Neuronal stem cell (in vitro differentiated cells): ENCODE data around the gene PAK5.

Experiments used
- DNase-seq: peaks from one replicate; pipeline ENCODE4 v3.0.0-alpha.2; 2013; ENCODE audit warnings: low spot score
- H2AFZ ChIP-seq: one replicate; pipeline ENCODE4 v1.6.1; 2013; ENCODE audit warnings: mild to moderate bottlenecking, low read length, inconsistent platforms
- H2AK5ac ChIP-seq: 2 replicates; pipeline ENCODE4 v1.6.1; 2013; ENCODE audit warnings: low read depth, mild to moderate bottlenecking, inconsistent platforms, low read length, moderate library complexity, mixed read lengths
- H2BK120ac ChIP-seq: 2 replicates; pipeline ENCODE4 v1.6.1; 2013; ENCODE audit warnings: low read depth, mild to moderate bottlenecking, inconsistent platforms, low read length, moderate library complexity, mixed read lengths
- H2BK12ac ChIP-seq: one replicate; pipeline ENCODE4 v1.6.1; 2013; ENCODE audit warnings: low read length, inconsistent platforms
- H2BK15ac ChIP-seq: 2 replicates; pipeline ENCODE4 v1.6.1; 2013; ENCODE audit warnings: mild to moderate bottlenecking, low read length, inconsistent platforms, mixed read lengths
- H2BK5ac ChIP-seq: one replicate; pipeline ENCODE4 v1.6.1; 2013; ENCODE audit warnings: inconsistent platforms, mild to moderate bottlenecking, low read length, moderate library complexity
- H3K14ac ChIP-seq: one replicate; pipeline ENCODE4 v1.6.1; 2013; ENCODE audit warnings: low read length, inconsistent platforms
- H3K18ac ChIP-seq: 2 replicates; pipeline ENCODE4 v1.6.1; 2013; ENCODE audit warnings: low read length, inconsistent platforms
- H3K23ac ChIP-seq: 2 replicates; pipeline ENCODE4 v1.6.1; 2013; ENCODE audit warnings: low read depth, mild to moderate bottlenecking, mixed read lengths, low read length, inconsistent platforms; ENCODE audit not compliant: poor library complexity
- H3K27ac ChIP-seq: replicated peaks from 3 replicates; pipeline ENCODE4 v1.5.1; 2013; ENCODE audit warnings: low read length, inconsistent platforms
- H3K27me3 ChIP-seq, 3 experiments: 2 replicates each; pipeline ENCODE4 v1.6.1; 2013; ENCODE audit warnings: low read length in 3 of 3, mild to moderate bottlenecking in 2 of 3, inconsistent platforms in 1 of 3, low read depth in 1 of 3, mixed read lengths in 1 of 3, moderate library complexity in 1 of 3; ENCODE audit not compliant: control insufficient read depth in 3 of 3, insufficient read depth in 3 of 3
- H3K36me3 ChIP-seq, 2 donors: replicated peaks in 1 of 2; 2 replicates each; pipeline ENCODE4 v1.6.1; 2013; ENCODE audit warnings: low read length in 2 of 2; ENCODE audit not compliant: control insufficient read depth in 2 of 2, insufficient read depth in 2 of 2
- H3K4ac ChIP-seq: 2 replicates; pipeline ENCODE4 v1.6.1; 2013; ENCODE audit warnings: inconsistent platforms, mild to moderate bottlenecking, low read length, moderate library complexity
- H3K4me1 ChIP-seq, 2 donors: 1 replicate in 1 of 2; 2 replicates in 1 of 2; pipeline ENCODE4 v1.6.1; 2013; ENCODE audit warnings: low read length in 2 of 2, low read depth in 1 of 2; ENCODE audit not compliant: control insufficient read depth in 2 of 2, insufficient read depth in 1 of 2
- H3K4me2 ChIP-seq: one replicate; pipeline ENCODE4 v1.6.1; 2013; ENCODE audit warnings: mild to moderate bottlenecking, low read length, inconsistent platforms; ENCODE audit not compliant: insufficient read depth, poor library complexity, severe bottlenecking
- H3K4me3 ChIP-seq, 2 donors: 2 replicates each; pipeline ENCODE4 v1.5.1; 2013; ENCODE audit warnings: low read length in 2 of 2, mild to moderate bottlenecking in 2 of 2, inconsistent platforms in 1 of 2, moderate library complexity in 1 of 2
- H3K79me1 ChIP-seq: one replicate; pipeline ENCODE4 v1.6.1; 2013; ENCODE audit warnings: low read depth, mild to moderate bottlenecking, inconsistent platforms, low read length, moderate library complexity
- H3K9ac ChIP-seq: one replicate; pipeline ENCODE4 v1.6.1; 2013; ENCODE audit warnings: mild to moderate bottlenecking, low read depth, low read length, inconsistent platforms; ENCODE audit not compliant: poor library complexity
- H3K9me3 ChIP-seq, 2 donors: replicated peaks in 1 of 2; 2 replicates each; pipeline versions ENCODE3 to v1.6.1; 2013; ENCODE audit warnings: low read length in 2 of 2, mild to moderate bottlenecking in 2 of 2, inconsistent platforms in 1 of 2, low read depth in 1 of 2, mixed read lengths in 1 of 2, moderate library complexity in 1 of 2; ENCODE audit not compliant: control insufficient read depth in 2 of 2, insufficient read depth in 1 of 2
- H4K8ac ChIP-seq: one replicate; pipeline ENCODE4 v1.6.1; 2013; ENCODE audit warnings: low read depth, mild to moderate bottlenecking, inconsistent platforms, low read length, moderate library complexity
- H4K91ac ChIP-seq: one replicate; pipeline ENCODE4 v1.6.1; 2013; ENCODE audit warnings: low read length, low read depth, mild to moderate bottlenecking, inconsistent platforms; ENCODE audit not compliant: poor library complexity
- WGBS, 2 donors: extraction: QIAGEN DNeasy Blood & Tissue Kit; methylation state at CpG; one replicate each; pipeline ENCODE4 v1.1.7; 2013; ENCODE audit warnings: missing lambda C conversion rate in 2 of 2, mixed read lengths in 1 of 2; ENCODE audit not compliant: insufficient read length in 2 of 2, insufficient replicate concordance in 1 of 2; ENCODE audit errors: extremely low coverage in 2 of 2; 5-methylcytosine and 5-hydroxymethylcytosine counted together

The PAK5 gene

GRCh38 chr20:9626357-9626756, 212.5 kb downstream of the PAK5 start:
- Histone ChIP-seq H3K4ac (no peak overlapping the region), H4K91ac (no peak overlapping the region), H2AFZ (no peak overlapping the region), H3K14ac (no peak overlapping the region), H3K18ac (no peak overlapping the region), H3K36me3 (no peaks in the 10 kb centered on the region), H2BK120ac (no peak overlapping the region), H3K9ac (no peak overlapping the region), H3K79me1 (no peaks in the 10 kb centered on the region), H4K8ac (no peak overlapping the region), H2BK15ac (no peak overlapping the region), H3K27ac (no peak overlapping the region), H2AK5ac (no peak overlapping the region), H3K9me3 (no peaks in the 10 kb centered on the region), H3K23ac (no peak overlapping the region), H2BK5ac (no peak overlapping the region), H3K4me1 (peaks cover 0 to 2% of the 10 kb centered on the region in 2 donors), H2BK12ac (no peak overlapping the region), H3K4me2 (no peak overlapping the region), H3K4me3 (no peak overlapping the region), H3K27me3 (no peaks in the 10 kb centered on the region)
- WGBS, 2 donors: no CpG with 5 or more reads among the region's 3 CpGs
- DNase-seq: no peak

- DNase-seq: no peak
- Histone ChIP-seq H3K23ac (no peak overlapping the region), H3K9ac (no peak overlapping the region), H4K91ac (no peak overlapping the region), H3K4me1 (no peaks in the 10 kb centered on the region), H3K4ac (no peak overlapping the region), H3K27me3 (no peaks in the 10 kb centered on the region), H2AFZ (no peak overlapping the region), H2BK15ac (no peak overlapping the region), H4K8ac (no peak overlapping the region), H2BK5ac (no peak overlapping the region), H3K14ac (no peak overlapping the region), H2AK5ac (no peak overlapping the region), H2BK12ac (no peak overlapping the region), H3K9me3 (no peaks in the 10 kb centered on the region), H3K4me2 (no peak overlapping the region), H3K4me3 (no peak overlapping the region), H2BK120ac (no peak overlapping the region), H3K79me1 (no peaks in the 10 kb centered on the region), H3K18ac (no peak overlapping the region), H3K36me3 (no peaks in the 10 kb centered on the region), H3K27ac (no peak overlapping the region)
- WGBS, 2 donors: no CpG with 5 or more reads among the region's 5 CpGs
Observed at GRCh38 chr20:9617940-9618339, 220.9 kb downstream of the PAK5 start.

- H4K91ac ChIP-seq: no peak overlapping the region
- no peak overlapping the region for H2BK5ac ChIP-seq
- H3K4me1 ChIP-seq: no peaks in the 10 kb centered on the region
- H2AK5ac ChIP-seq: no peak overlapping the region
- H3K14ac ChIP-seq: no peak overlapping the region
- no CpG with 5 or more reads among the region's 10 CpGs for WGBS, 2 donors
- peak; percentile 57 for DNase-seq
- no peak overlapping the region for H3K27ac ChIP-seq
- H2BK120ac ChIP-seq: no peak overlapping the region
- no peak overlapping the region for H2BK12ac ChIP-seq
- H3K4me3 ChIP-seq: no peak overlapping the region
- H2AFZ ChIP-seq: no peak overlapping the region
- H3K9ac ChIP-seq: no peak overlapping the region
- no peak overlapping the region for H3K18ac ChIP-seq
- H3K36me3 ChIP-seq: no peaks in the 10 kb centered on the region
- no peak overlapping the region for H3K4me2 ChIP-seq
- no peak overlapping the region for H3K4ac ChIP-seq
- H2BK15ac ChIP-seq: no peak overlapping the region
- no peaks in the 10 kb centered on the region for H3K79me1 ChIP-seq
- no peak overlapping the region for H3K23ac ChIP-seq
- H4K8ac ChIP-seq: no peak overlapping the region
- H3K27me3 ChIP-seq: no peaks in the 10 kb centered on the region
- no peaks in the 10 kb centered on the region for H3K9me3 ChIP-seq
Observed at GRCh38 chr20:9616833-9617461, 221.9 kb downstream of the PAK5 start.

- Histone ChIP-seq H3K9ac (no peak overlapping the region), H2AFZ (no peak overlapping the region), H3K4me2 (no peak overlapping the region), H4K91ac (no peak overlapping the region), H3K79me1 (no peaks in the 10 kb centered on the region), H2BK15ac (no peak overlapping the region), H4K8ac (no peak overlapping the region), H3K18ac (no peak overlapping the region), H3K36me3 (no peaks in the 10 kb centered on the region), H3K4ac (no peak overlapping the region), H3K27me3 (no peaks in the 10 kb centered on the region), H3K4me1 (no peaks in the 10 kb centered on the region), H2BK120ac (no peak overlapping the region), H3K9me3 (no peaks in the 10 kb centered on the region), H2AK5ac (no peak overlapping the region), H3K4me3 (no peak overlapping the region), H3K14ac (peak overlapping the region; percentile 5), H3K27ac (no peak overlapping the region), H2BK5ac (no peak overlapping the region), H3K23ac (no peak overlapping the region), H2BK12ac (no peak overlapping the region)
- no peak for DNase-seq
- no CpG with 5 or more reads among the region's 5 CpGs for WGBS, 2 donors
Observed at GRCh38 chr20:9616455-9616805, 222.4 kb downstream of the PAK5 start.
